ENCODE measurements around the gene JAKMIP2. TPM values are rescaled to one million over a fixed set of nuclear protein-coding genes. Genes with fewer than 3 reads are reported as not detected.
A peak's percentile ranks its signal among the peaks of the same experiment; 100 is the strongest.
"Not testable (repeated sequence)": the region's sequence is repeated elsewhere in the genome, so short reads cannot be mapped to it uniquely, and the experiment has no call there.

JAKMIP2 gene
- total and polyA plus RNA-seq, 2 donors (not counting 1 experiment from before 2014, with no cell fraction given): 1.3 to 6.5 TPM

DNA sequence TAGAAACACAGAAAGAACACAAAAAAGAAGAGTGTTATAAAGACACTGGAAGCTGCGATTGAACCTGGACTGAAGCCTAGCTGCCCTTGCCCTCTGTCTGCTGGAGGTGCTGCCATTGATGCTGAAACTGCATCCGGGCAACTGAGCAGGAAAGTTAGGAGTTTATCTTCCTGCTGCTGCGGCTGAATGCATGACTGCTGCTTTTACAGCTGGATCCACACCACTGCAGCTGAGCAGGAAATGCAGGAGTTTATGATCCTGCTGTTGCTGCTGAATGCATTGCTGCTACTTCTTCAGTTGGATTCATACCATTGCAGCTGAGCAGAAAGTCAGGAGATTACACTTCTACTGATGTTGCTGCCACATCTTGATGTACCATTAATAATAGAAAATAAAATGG, 21.8 kb upstream of the JAKMIP2 start:
- no peaks in the 10 kb centered on the region for H3K4me1 ChIP-seq (ENCODE audit: control insufficient read depth, extremely low read depth, insufficient read depth, low read length)
- DNase-seq (ENCODE audit: low read depth in 2 of 2): peak in 1 of 2 donors; percentile 16
- TF ChIP-seq, protein P1, sequence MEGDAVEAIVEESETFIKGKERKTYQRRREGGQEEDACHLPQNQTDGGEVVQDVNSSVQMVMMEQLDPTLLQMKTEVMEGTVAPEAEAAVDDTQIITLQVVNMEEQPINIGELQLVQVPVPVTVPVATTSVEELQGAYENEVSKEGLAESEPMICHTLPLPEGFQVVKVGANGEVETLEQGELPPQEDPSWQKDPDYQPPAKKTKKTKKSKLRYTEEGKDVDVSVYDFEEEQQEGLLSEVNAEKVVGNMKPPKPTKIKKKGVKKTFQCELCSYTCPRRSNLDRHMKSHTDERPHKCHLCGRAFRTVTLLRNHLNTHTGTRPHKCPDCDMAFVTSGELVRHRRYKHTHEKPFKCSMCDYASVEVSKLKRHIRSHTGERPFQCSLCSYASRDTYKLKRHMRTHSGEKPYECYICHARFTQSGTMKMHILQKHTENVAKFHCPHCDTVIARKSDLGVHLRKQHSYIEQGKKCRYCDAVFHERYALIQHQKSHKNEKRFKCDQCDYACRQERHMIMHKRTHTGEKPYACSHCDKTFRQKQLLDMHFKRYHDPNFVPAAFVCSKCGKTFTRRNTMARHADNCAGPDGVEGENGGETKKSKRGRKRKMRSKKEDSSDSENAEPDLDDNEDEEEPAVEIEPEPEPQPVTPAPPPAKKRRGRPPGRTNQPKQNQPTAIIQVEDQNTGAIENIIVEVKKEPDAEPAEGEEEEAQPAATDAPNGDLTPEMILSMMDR (conservative IDR thresholded peaks at IDR 0.05 in 1 of 2, IDR thresholded peaks at IDR 0.05 in 1 of 2; ENCODE audit: low read depth in 1 of 2, low read length in 2 of 2): no peak
- no peak for TF ChIP-seq EZH2 (IDR thresholded peaks at IDR 0.05; ENCODE audit: low read length, missing control alignments)
- no peaks in the 10 kb centered on the region for H4K20me1 ChIP-seq (ENCODE audit: control insufficient read depth, extremely low read depth, insufficient read depth, low read length)
- H3K4me3 ChIP-seq (replicated peaks in 1 of 4; ENCODE audit: control extremely low read depth in 1 of 4, insufficient read depth in 1 of 4, low read depth in 3 of 4, low read length in 4 of 4): no peak overlapping the region
- H3K9me3 ChIP-seq (ENCODE audit: control insufficient read depth, insufficient read depth, low read depth, low read length): no peaks in the 10 kb centered on the region
- no peak overlapping the region for H3K27ac ChIP-seq (ENCODE audit: insufficient read depth, low read length)
- H3K79me2 ChIP-seq (ENCODE audit: control insufficient read depth, insufficient read depth, low read length): no peaks in the 10 kb centered on the region
- H3K9ac ChIP-seq (ENCODE audit: insufficient read depth, low read length): no peak overlapping the region
- no peak overlapping the region for H2AFZ ChIP-seq (ENCODE audit: low read length)
- no peaks in the 10 kb centered on the region for H3K27me3 ChIP-seq (ENCODE audit: control insufficient read depth, insufficient read depth, low read length)
- no peak overlapping the region for H3K4me2 ChIP-seq (ENCODE audit: extremely low read depth, insufficient read depth, low read length)
- no peaks in the 10 kb centered on the region for H3K36me3 ChIP-seq (ENCODE audit: control insufficient read depth, insufficient read depth, low read length)

DNA sequence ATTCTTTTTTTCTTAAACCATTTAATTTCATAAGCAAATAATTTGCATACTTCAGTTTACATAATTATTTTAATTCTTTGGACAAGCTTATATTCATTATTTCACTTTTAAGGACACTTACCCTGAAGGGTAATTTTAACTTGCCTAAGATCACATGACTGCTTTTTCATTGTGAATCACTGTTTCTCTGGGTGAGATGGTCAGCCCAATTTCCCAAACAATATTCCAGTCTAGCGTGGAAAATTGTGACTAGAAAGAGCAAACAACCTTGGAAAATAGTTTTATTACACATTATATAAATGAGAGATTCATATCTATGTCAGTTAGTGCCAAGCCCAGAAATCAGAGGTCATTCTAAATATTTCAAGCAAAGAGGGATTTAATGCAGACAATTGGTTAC, 21.4 kb upstream of the JAKMIP2 start:
- Histone ChIP-seq H3K36me3 (ENCODE audit: control insufficient read depth, insufficient read depth, low read length) (no peaks in the 10 kb centered on the region), H4K20me1 (ENCODE audit: control insufficient read depth, extremely low read depth, insufficient read depth, low read length) (no peaks in the 10 kb centered on the region), H2AFZ (ENCODE audit: low read length) (no peak overlapping the region), H3K4me1 (ENCODE audit: control insufficient read depth, extremely low read depth, insufficient read depth, low read length) (no peaks in the 10 kb centered on the region), H3K4me2 (ENCODE audit: extremely low read depth, insufficient read depth, low read length) (no peak overlapping the region), H3K4me3 (replicated peaks in 1 of 4; ENCODE audit: control extremely low read depth in 1 of 4, insufficient read depth in 1 of 4, low read depth in 3 of 4, low read length in 4 of 4) (no peak overlapping the region), H3K27ac (ENCODE audit: insufficient read depth, low read length) (no peak overlapping the region), H3K9me3 (ENCODE audit: control insufficient read depth, insufficient read depth, low read depth, low read length) (no peaks in the 10 kb centered on the region), H3K9ac (ENCODE audit: insufficient read depth, low read length) (no peak overlapping the region), H3K79me2 (ENCODE audit: control insufficient read depth, insufficient read depth, low read length) (no peaks in the 10 kb centered on the region), H3K27me3 (ENCODE audit: control insufficient read depth, insufficient read depth, low read length) (no peaks in the 10 kb centered on the region)
- peak in 1 of 2 donors; percentile 32 for DNase-seq (ENCODE audit: low read depth in 2 of 2)
- no peak for TF ChIP-seq EZH2 (IDR thresholded peaks at IDR 0.05; ENCODE audit: low read length, missing control alignments)
- TF ChIP-seq, protein P1 (conservative IDR thresholded peaks at IDR 0.05 in 1 of 2, IDR thresholded peaks at IDR 0.05 in 1 of 2; ENCODE audit: low read depth in 1 of 2, low read length in 2 of 2): no peak

DNA sequence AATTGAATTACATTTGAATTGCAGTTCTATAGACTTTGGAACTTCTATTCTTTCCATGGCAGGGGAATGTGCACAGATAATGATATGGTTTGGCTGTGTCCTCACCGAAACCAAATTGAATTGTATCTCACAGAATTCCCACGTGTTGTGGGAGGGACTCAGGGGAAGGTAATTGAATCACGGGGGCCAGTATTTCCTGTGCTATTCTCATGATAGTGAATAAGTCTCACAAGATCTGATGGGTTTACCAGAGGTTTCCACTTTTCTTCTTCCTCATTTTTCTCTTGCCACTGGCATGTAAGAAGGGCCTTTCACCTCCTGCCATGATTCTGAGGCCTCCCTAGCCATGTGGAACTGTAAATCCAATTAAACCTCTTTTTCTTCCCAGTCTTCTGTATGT, 20.6 kb upstream of the JAKMIP2 start:
- not testable (repeated sequence) for H4K20me1 ChIP-seq (ENCODE audit: control insufficient read depth, extremely low read depth, insufficient read depth, low read length); H3K4me1 ChIP-seq (ENCODE audit: control insufficient read depth, extremely low read depth, insufficient read depth, low read length); H3K27ac ChIP-seq (ENCODE audit: insufficient read depth, low read length); H3K79me2 ChIP-seq (ENCODE audit: control insufficient read depth, insufficient read depth, low read length); H3K4me3 ChIP-seq (replicated peaks in 1 of 4; ENCODE audit: control extremely low read depth in 1 of 4, insufficient read depth in 1 of 4, low read depth in 3 of 4, low read length in 4 of 4); H3K4me2 ChIP-seq (ENCODE audit: extremely low read depth, insufficient read depth, low read length); DNase-seq (ENCODE audit: low read depth in 2 of 2); H3K9me3 ChIP-seq (ENCODE audit: control insufficient read depth, insufficient read depth, low read depth, low read length); H2AFZ ChIP-seq (ENCODE audit: low read length); H3K36me3 ChIP-seq (ENCODE audit: control insufficient read depth, insufficient read depth, low read length); H3K9ac ChIP-seq (ENCODE audit: insufficient read depth, low read length); H3K27me3 ChIP-seq (ENCODE audit: control insufficient read depth, insufficient read depth, low read length)
